Lung (tissue), 12 donors: Measurements from ENCODE around the gene AK4. TPM values are rescaled to one million over a fixed set of nuclear protein-coding genes. Genes with fewer than 3 reads are reported as not detected.
"Not testable (repeated sequence)": the region's sequence is repeated elsewhere in the genome, so short reads cannot be mapped to it uniquely, and the experiment has no call there.

Source experiments
- ATAC-seq: fragments of 200-7000 bp; cut with Tn5 transposase; one replicate; pipeline ENCODE4 v1.9.1; 2020; ENCODE audit warnings: moderate number of reproducible peaks; ENCODE audit not compliant: insufficient read depth, low FRiP score
- DNase-seq, 3 donors: peaks; one replicate each; pipeline ENCODE4 v3.0.0-alpha.2; 2013 to 2017
- H3K27ac ChIP-seq, 2 donors: one replicate each; pipeline ENCODE4 v1.5.1; 2013; ENCODE audit warnings: mild to moderate bottlenecking in 2 of 2, moderate library complexity in 2 of 2, control low read depth in 1 of 2, inconsistent platforms in 1 of 2, low read depth in 1 of 2, low read length in 1 of 2
- H3K27me3 ChIP-seq, 3 donors: one replicate each; pipeline ENCODE4 v1.5.1; 2013; ENCODE audit warnings: low read length in 2 of 3; ENCODE audit not compliant: control insufficient read depth in 3 of 3, insufficient read depth in 3 of 3
- H3K36me3 ChIP-seq, 4 donors: one replicate each; pipeline ENCODE4 v1.5.1; 2013; ENCODE audit warnings: low read length in 4 of 4, mild to moderate bottlenecking in 1 of 4, moderate library complexity in 1 of 4; ENCODE audit not compliant: control insufficient read depth in 4 of 4, insufficient read depth in 4 of 4
- H3K4me1 ChIP-seq, 5 donors: one replicate each; pipeline ENCODE4 v1.5.1; 2013; ENCODE audit warnings: low read length in 5 of 5, mild to moderate bottlenecking in 2 of 5, moderate library complexity in 1 of 5; ENCODE audit not compliant: control insufficient read depth in 5 of 5, insufficient read depth in 5 of 5
- H3K4me3 ChIP-seq: one replicate; pipeline ENCODE4 v1.5.1; 2013; ENCODE audit warnings: mild to moderate bottlenecking, control low read depth, moderate library complexity
- H3K9ac ChIP-seq, 2 donors: one replicate each; pipeline ENCODE4 v1.5.1; 2013; ENCODE audit warnings: low read length in 2 of 2, control low read depth in 1 of 2; ENCODE audit not compliant: insufficient read depth in 1 of 2
- H3K9me3 ChIP-seq, 4 donors: one replicate each; pipeline ENCODE4 v1.5.1; 2013; ENCODE audit warnings: low read length in 3 of 4, mild to moderate bottlenecking in 1 of 4, moderate library complexity in 1 of 4; ENCODE audit not compliant: control insufficient read depth in 4 of 4, insufficient read depth in 3 of 4
- WGBS, 2 donors: extraction: QIAGEN DNeasy Blood & Tissue Kit; methylation state at CpG; one replicate each; pipeline ENCODE4 v1.1.7; 2013; 5-methylcytosine and 5-hydroxymethylcytosine counted together
- polyA plus RNA-seq, 2 donors: library from polyadenylated mRNA; stranded (reverse); fragments of 200-250 nt; gene quantifications; one replicate each; pipeline ENCODE4 v1.2.1, GENCODE V29; 2013
- total RNA-seq, 2 donors: library from RNA; depleted of rRNA in 1 of 2; stranded (reverse); fragments of >200 nt in 1 of 2; gene quantifications; one replicate each; pipeline ENCODE4 v1.2.1, GENCODE V29; 2014 to 2021
- TF ChIP-seq, protein P1 (sequence below): IDR thresholded peaks from 2 replicates; pipeline ENCODE4 v1.5.1; 2012; ENCODE audit warnings: mild to moderate bottlenecking; ENCODE audit errors: control extremely low read depth, extremely low read depth
- donor health status: control.
- donor health status: control.
- donor health status: Bipolar disorder and iron deficiency.
- donor health status: healthy.
- donor health status: DM: yes; HTN: yes; CAD: no.

The AK4 gene
- total and polyA plus RNA-seq, 4 donors = 1.1 to 13.7 (median 6.5) TPM

DNA sequence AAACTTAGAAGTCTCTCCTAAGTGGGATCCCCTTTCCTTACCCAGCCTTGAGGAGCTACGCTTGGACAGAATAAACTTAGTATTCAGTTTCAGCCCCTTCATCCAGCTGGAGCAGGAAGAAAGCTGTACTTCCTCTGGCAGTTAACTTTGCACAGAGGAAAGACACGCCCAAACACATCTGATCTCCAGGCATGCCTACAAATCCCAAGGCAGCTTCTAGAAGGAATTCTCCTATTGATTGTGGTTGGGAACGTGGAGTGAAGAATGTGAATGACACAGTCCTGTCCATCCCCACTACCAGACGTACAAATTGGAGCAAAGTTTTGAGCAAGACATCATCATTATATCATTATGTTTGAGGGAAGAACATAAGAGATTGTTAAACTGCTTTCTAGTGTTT is 6.6 kb upstream of the AK4 start:
- Histone ChIP-seq H3K27me3 (peaks cover 0 to 34% (median 13%) of the 10 kb centered on the region in 3 donors), H3K36me3 (no peaks in the 10 kb centered on the region), H3K27ac (no peak overlapping the region), H3K9me3 (no peaks in the 10 kb centered on the region), H3K4me1 (no peaks in the 10 kb centered on the region), H3K4me3 (no peak overlapping the region), H3K9ac (no peak overlapping the region)
- ATAC-seq (no peak), DNase-seq (peak in 2 of 3 donors; percentile 6 to 48)
- 35 to 38% methylated on average over 4 of the region's 4 CpGs for WGBS, 2 donors
- TF ChIP-seq, protein P1, sequence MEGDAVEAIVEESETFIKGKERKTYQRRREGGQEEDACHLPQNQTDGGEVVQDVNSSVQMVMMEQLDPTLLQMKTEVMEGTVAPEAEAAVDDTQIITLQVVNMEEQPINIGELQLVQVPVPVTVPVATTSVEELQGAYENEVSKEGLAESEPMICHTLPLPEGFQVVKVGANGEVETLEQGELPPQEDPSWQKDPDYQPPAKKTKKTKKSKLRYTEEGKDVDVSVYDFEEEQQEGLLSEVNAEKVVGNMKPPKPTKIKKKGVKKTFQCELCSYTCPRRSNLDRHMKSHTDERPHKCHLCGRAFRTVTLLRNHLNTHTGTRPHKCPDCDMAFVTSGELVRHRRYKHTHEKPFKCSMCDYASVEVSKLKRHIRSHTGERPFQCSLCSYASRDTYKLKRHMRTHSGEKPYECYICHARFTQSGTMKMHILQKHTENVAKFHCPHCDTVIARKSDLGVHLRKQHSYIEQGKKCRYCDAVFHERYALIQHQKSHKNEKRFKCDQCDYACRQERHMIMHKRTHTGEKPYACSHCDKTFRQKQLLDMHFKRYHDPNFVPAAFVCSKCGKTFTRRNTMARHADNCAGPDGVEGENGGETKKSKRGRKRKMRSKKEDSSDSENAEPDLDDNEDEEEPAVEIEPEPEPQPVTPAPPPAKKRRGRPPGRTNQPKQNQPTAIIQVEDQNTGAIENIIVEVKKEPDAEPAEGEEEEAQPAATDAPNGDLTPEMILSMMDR = no peak

DNA sequence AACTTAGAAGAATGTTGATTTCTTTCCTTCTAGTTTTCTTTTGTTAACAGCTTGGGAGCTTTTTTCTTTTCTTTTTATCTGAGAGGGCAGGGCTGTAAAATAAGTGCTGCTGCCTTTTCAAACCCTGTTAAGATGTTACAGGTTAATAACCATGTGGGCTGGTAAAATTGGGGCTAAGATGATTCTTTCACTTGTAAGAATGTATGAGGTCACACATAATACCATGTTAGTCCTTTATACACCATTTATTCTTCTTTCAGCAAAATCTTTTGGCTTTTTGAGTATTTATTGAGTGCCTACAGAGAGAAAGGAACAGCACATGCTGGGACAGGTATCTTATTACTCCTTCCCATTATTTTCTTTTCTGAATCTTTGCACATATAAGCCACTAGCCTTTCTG is 6.1 kb upstream of the AK4 start:
- ATAC-seq (no peak), DNase-seq (no peak)
- TF ChIP-seq, protein P1 = no peak
- Histone ChIP-seq H3K9me3 (no peaks in the 10 kb centered on the region), H3K27ac (no peak overlapping the region), H3K36me3 (no peaks in the 10 kb centered on the region), H3K4me3 (no peak overlapping the region), H3K27me3 (peaks cover 0 to 39% (median 19%) of the 10 kb centered on the region in 3 donors), H3K9ac (no peak overlapping the region), H3K4me1 (peaks cover 0 to under 1% (median 0%) of the 10 kb centered on the region in 5 donors)

DNA sequence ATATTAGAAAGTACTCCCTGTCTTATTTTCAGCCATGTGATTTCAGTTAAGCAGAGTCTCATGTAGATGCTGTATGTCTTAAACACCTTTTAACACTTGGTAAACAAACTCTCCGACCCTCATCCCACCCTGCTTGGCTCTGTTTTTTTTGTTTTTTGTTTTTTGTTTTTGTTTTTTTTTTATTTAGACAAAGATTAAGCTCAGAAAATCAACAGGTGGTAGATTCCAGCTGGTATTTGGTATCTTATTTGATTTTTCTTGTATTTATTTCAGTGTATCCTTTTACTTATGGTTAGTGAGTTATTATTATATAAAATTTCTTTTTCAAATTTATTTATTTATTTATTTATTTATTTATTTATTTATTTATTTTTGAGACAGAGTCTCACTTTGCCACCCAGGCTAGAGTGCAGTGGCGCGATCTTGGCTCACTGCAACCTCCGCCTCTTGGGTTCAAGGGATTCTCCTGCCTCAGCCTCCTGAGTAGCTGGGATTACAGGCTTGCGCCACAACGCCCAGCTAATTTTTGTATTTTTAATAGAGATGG is 4.8 kb upstream of the AK4 start:
- H3K4me3 ChIP-seq, H3K9me3 ChIP-seq, H3K36me3 ChIP-seq, H3K4me1 ChIP-seq, ATAC-seq, H3K27ac ChIP-seq, DNase-seq, H3K9ac ChIP-seq: not testable (repeated sequence)
- H3K27me3 ChIP-seq = peaks cover 0 to 40% (median 21%) of the 10 kb centered on the region in 3 donors
- 89 to 93% methylated on average over 6 of the region's 6 CpGs for WGBS, 2 donors

DNA sequence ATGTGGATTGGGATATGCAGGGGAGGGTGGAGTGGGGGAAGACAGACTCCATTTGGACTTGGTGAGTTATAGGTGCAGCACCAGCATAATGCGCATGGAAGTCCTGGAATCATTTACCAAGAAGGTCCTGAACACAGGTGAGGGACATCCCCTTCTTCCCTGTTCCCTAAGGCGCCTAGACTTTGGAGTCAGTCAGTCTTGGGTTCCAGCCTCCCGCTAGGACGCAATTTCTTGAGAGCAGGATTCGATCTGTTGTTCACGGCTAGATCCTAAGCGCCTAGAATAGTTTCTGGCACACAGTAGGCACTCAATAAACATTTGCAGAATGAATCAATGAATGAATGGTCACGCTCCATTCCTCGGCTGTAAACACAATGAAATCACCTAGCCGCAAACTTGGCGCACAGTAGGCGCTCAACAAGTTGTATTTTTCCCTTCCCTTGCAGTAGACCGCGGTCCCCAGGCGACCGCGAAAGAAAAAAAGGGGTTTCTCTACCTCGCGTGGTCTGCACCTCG is 1.0 kb upstream of the AK4 start:
- Histone ChIP-seq H3K36me3 (no peaks in the 10 kb centered on the region), H3K27ac (peak overlapping the region in 1 of 2 donors; percentile 75), H3K9ac (no peak overlapping the region), H3K4me1 (peaks cover 0 to 13% (median 0%) of the 10 kb centered on the region in 5 donors), H3K9me3 (no peaks in the 10 kb centered on the region), H3K4me3 (peak overlapping the region; percentile 50), H3K27me3 (peaks cover 0 to 64% (median 41%) of the 10 kb centered on the region in 3 donors)
- no peak for ATAC-seq
- WGBS, 2 donors = 18 to 20% methylated on average over 18 to 20 of the region's 20 CpGs
- DNase-seq = peak in 1 of 3 donors; percentile 14
- TF ChIP-seq, protein P1 = no peak
